GM19397 (cell line): ENCODE results near the gene VPS4B.
A peak's percentile ranks its signal among the peaks of the same experiment; 100 is the strongest.
"Not testable (repeated sequence)": the region's sequence is repeated elsewhere in the genome, so short reads cannot be mapped to it uniquely, and the experiment has no call there.

Source experiments
- ATAC-seq: cut with Tn5 transposase; IDR thresholded peaks from one replicate; pipeline ENCODE4 v1.9.1; 2021; ENCODE audit warnings: mild to moderate bottlenecking, moderate library complexity; ENCODE audit not compliant: unreplicated experiment

The VPS4B gene

GRCh38 chr18:63373161-63373560, 49.1 kb downstream of the VPS4B start:
- ATAC-seq: no peak

- ATAC-seq: no peak
These were observed 53.7 kb downstream of the VPS4B start for GRCh38 chr18:63368611-63369010.

- peak; percentile 91 for ATAC-seq
These were observed 55.0 kb downstream of the VPS4B start, which contains the start of gene KDSR for GRCh38 chr18:63367053-63367953. Gene KDSR (minus strand): TSS chr18:63367206. CDS start chr18:63367118, 88 bp downstream.

GRCh38 chr18:63366213-63367052, 55.8 kb downstream of the VPS4B start:
- ATAC-seq: peak; percentile 34

GRCh38 chr18:63365876-63366212, 56.4 kb downstream of the VPS4B start:
- no peak for ATAC-seq

- no peak for ATAC-seq
These were observed 58.3 kb downstream of the VPS4B start for GRCh38 chr18:63363951-63364350.

GRCh38 chr18:63363420-63363819, 58.9 kb downstream of the VPS4B start:
- not testable (repeated sequence) for ATAC-seq

GRCh38 chr18:63356272-63356896, 65.9 kb downstream of the VPS4B start:
- no peak for ATAC-seq

- no peak for ATAC-seq
These were observed 72.0 kb downstream of the VPS4B start for GRCh38 chr18:63350230-63350629.

GRCh38 chr18:63348508-63349136, 73.7 kb downstream of the VPS4B start:
- no peak for ATAC-seq

GRCh38 chr18:63346480-63347183, 75.6 kb downstream of the VPS4B start:
- no peak for ATAC-seq

- ATAC-seq: no peak
These were observed 76.2 kb downstream of the VPS4B start for GRCh38 chr18:63346031-63346430.

GRCh38 chr18:63344918-63345317, 77.4 kb downstream of the VPS4B start:
- ATAC-seq: no peak

- no peak for ATAC-seq
These were observed 78.0 kb downstream of the VPS4B start for GRCh38 chr18:63344263-63344662.

- no peak for ATAC-seq
These were observed 80.1 kb downstream of the VPS4B start for GRCh38 chr18:63342206-63342605.

GRCh38 chr18:63339920-63340484, 82.3 kb downstream of the VPS4B start:
- no peak for ATAC-seq
